Ammon's horn (tissue), 1 donor: ENCODE results near the gene DPPA4.
"Not testable (repeated sequence)": the region's sequence is repeated elsewhere in the genome, so short reads cannot be mapped to it uniquely, and the experiment has no call there.

Experiments
- DNase-seq: peaks from one replicate; pipeline ENCODE4 v3.0.0-alpha.2; 2016; ENCODE audit warnings: low spot score

DPPA4 gene

GRCh38 chr3:109337393-109337792 is at the start of gene DPPA4:
DPPA4 (minus strand) TSS chr3:109337546; CDS start chr3:109337517, 29 bp downstream.
- no peak for DNase-seq

- DNase-seq: no peak
Measured at GRCh38 chr3:109385442-109386318, 48.3 kb upstream of the DPPA4 start.

- DNase-seq: no peak
Measured at GRCh38 chr3:109384164-109384563, 46.8 kb upstream of the DPPA4 start.

GRCh38 chr3:109382588-109382987 is 45.2 kb upstream of the DPPA4 start:
- no peak for DNase-seq

GRCh38 chr3:109375975-109376374 is 38.6 kb upstream of the DPPA4 start:
- no peak for DNase-seq

- DNase-seq: not testable (repeated sequence)
Measured at GRCh38 chr3:109374434-109374833, 37.1 kb upstream of the DPPA4 start.

- DNase-seq: no peak
Measured at GRCh38 chr3:109373933-109374332, 36.6 kb upstream of the DPPA4 start.

- no peak for DNase-seq
Measured at GRCh38 chr3:109372639-109373038, 35.3 kb upstream of the DPPA4 start.

GRCh38 chr3:109369510-109369909 is 32.2 kb upstream of the DPPA4 start:
- DNase-seq: no peak

- no peak for DNase-seq
Measured at GRCh38 chr3:109364088-109364487, 26.7 kb upstream of the DPPA4 start.

GRCh38 chr3:109363634-109364033 is 26.3 kb upstream of the DPPA4 start:
- no peak for DNase-seq

GRCh38 chr3:109362823-109363222 is 25.5 kb upstream of the DPPA4 start:
- no peak for DNase-seq

- not testable (repeated sequence) for DNase-seq
Measured at GRCh38 chr3:109358809-109359208, 21.5 kb upstream of the DPPA4 start.

GRCh38 chr3:109356442-109357155 is 19.3 kb upstream of the DPPA4 start:
- DNase-seq: no peak

- no peak for DNase-seq
Measured at GRCh38 chr3:109355625-109356441, 18.5 kb upstream of the DPPA4 start.

- DNase-seq: no peak
Measured at GRCh38 chr3:109353057-109353456, 15.7 kb upstream of the DPPA4 start.

- DNase-seq: no peak
Measured at GRCh38 chr3:109351231-109351630, 13.9 kb upstream of the DPPA4 start.

- DNase-seq: no peak
Measured at GRCh38 chr3:109346770-109347295, 9.5 kb upstream of the DPPA4 start.

- DNase-seq: no peak
Measured at GRCh38 chr3:109346099-109346498, 8.8 kb upstream of the DPPA4 start.

GRCh38 chr3:109339714-109340648 is 2.6 kb upstream of the DPPA4 start:
- no peak for DNase-seq

- no peak for DNase-seq
Measured at GRCh38 chr3:109339197-109339596, 1.9 kb upstream of the DPPA4 start.
